ENCODE data around the gene TMEM132D.
"Not testable (repeated sequence)": the region's sequence is repeated elsewhere in the genome, so short reads cannot be mapped to it uniquely, and the experiment has no call there.

Gene TMEM132D

GRCh38 chr12:129911428-129912049 lies 7.7 kb upstream of the TMEM132D start:
- peak; percentile 35 for DNase-seq (ENCODE audit: low read depth)
- TF ChIP-seq, protein P1, sequence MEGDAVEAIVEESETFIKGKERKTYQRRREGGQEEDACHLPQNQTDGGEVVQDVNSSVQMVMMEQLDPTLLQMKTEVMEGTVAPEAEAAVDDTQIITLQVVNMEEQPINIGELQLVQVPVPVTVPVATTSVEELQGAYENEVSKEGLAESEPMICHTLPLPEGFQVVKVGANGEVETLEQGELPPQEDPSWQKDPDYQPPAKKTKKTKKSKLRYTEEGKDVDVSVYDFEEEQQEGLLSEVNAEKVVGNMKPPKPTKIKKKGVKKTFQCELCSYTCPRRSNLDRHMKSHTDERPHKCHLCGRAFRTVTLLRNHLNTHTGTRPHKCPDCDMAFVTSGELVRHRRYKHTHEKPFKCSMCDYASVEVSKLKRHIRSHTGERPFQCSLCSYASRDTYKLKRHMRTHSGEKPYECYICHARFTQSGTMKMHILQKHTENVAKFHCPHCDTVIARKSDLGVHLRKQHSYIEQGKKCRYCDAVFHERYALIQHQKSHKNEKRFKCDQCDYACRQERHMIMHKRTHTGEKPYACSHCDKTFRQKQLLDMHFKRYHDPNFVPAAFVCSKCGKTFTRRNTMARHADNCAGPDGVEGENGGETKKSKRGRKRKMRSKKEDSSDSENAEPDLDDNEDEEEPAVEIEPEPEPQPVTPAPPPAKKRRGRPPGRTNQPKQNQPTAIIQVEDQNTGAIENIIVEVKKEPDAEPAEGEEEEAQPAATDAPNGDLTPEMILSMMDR (conservative IDR thresholded peaks at IDR 0.05; ENCODE audit: low read depth, low read length): peak; percentile 96

DNA sequence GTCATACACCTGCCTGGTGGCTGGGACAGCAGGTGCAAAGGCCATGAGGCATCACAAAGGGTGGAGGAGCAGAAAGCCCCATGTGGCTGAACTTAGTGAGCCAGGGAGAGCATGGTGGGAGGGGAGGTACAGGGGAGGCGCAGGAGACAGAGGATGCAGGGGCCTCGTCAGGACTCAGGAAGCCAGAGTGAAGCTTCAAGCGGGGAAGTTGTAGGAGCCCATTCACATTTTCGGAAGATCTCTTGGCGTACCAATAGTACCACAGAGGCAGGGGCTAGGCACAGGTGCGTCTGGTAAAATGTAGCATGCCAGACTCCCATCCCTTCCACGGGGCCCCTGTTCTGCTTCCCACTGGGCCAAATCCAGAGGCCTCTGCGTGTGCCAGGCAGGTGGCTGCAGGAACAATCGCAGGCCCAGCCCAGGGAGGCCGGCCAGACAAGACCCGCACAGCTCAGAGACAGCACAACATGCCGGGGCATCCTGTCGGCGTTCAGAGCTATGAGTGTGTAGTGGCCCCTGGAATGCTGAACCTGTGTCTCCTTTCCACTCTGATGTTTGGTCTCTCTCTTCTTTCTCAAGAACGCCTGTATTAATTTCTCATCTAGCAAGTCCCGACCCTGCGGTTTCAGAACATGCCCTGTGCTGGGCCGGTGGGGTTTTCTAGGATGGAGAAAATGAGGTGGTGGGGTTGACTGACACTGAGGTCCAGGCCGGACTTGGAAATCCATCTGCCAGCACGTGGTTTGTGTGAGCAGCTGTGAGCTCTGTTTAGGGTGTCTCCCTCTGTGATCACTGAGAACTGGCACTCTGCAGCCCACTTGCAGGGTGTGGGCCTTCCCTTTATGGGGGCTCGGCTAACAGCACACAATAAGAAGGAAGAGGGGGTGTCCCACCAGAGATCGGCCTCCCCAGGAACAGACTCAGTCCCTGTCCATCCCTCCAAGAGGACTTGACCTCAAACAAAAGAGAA lies 5.5 kb upstream of the TMEM132D start:
- DNase-seq (ENCODE audit: low read depth): no peak
- TF ChIP-seq, protein P1 (conservative IDR thresholded peaks at IDR 0.05; ENCODE audit: low read depth, low read length): no peak

More at GRCh38 chr12:129911428-129912049, 7.7 kb upstream of the TMEM132D start:
- no peak overlapping the region for H3K4me3 ChIP-seq (ENCODE audit: low read length)

DNA sequence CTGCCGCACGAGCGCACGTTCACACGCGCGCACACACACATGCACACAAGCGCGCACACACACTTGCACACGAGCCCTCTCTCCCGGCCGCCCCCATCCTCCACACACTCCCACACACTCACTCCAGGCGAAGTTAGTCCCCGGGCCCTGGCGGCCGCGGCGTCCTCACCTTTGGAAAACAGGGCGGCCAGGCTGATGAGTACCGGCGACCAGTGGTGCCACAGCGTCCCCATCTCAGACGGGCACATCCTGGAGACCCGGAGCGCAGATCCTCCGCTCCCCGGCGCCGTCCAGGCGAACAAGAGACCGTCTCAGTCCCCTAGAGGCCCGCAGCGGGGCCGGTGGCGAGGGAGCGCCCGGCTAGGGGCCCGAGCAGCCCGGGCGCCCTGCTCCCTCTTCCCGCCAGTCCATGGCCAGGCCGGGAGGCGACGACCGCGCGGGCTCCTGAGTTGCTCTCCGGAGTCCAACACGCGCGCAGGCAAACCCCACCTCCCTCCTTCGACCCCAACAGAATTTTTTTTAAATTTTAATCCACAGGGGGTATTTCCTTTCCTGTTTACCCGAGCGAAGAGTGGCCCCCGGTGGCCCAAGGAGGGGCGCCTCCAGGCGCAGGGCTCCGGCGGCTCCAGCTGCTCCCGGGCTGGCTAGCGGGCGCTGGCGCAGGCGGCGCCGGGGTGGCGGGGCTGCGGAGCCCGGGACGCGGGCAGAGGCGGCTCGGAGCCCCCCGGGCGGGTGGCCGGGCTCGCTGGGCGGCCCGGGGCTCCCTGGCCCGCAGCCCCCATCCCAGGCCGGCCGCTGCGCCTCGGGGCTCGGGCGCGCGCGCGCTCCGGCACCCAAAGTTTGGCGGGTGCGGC lies 506 bp downstream of the TMEM132D start:
- DNase-seq (ENCODE audit: low read depth): no peak
- H3K4me3 ChIP-seq (ENCODE audit: low read length): peak overlapping the region; percentile 53
- TF ChIP-seq, protein P1 (conservative IDR thresholded peaks at IDR 0.05; ENCODE audit: low read depth, low read length): no peak

More for the DNA sequence above, 5.5 kb upstream of the TMEM132D start:
- H3K4me3 ChIP-seq (ENCODE audit: low read length): no peak overlapping the region

- TF ChIP-seq, protein P1 (conservative IDR thresholded peaks at IDR 0.05; ENCODE audit: low read depth, low read length): no peak
- DNase-seq (ENCODE audit: low read depth): no peak
- H3K4me3 ChIP-seq (ENCODE audit: low read length): peak overlapping the region; percentile 53
Observed at GRCh38 chr12:129902371-129903091, 1.3 kb downstream of the TMEM132D start.

DNA sequence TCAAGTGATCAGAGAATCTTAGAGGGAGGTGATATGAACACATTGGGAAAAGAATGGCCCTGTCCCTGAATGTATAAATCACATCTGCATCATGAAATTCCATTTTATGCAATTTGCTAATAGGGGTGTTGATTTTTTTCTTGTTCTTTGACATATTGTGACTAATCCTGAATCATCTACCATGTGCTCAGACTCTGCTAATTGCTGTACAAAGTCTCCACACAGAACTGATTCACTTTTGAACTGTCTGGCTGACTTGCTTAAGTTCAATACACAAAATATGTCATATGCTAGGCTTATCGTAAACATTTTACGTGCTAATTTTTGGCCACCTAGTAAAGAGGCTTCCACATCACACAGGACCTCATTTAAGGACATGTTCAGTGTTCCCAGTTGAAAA lies 2.6 kb downstream of the TMEM132D start:
- TF ChIP-seq, protein P1 (conservative IDR thresholded peaks at IDR 0.05; ENCODE audit: low read depth, low read length): no peak
- peak; percentile 71 for DNase-seq (ENCODE audit: low read depth)
- peak overlapping the region; percentile 16 for H3K4me3 ChIP-seq (ENCODE audit: low read length)

- no peak for DNase-seq (ENCODE audit: low read depth)
- TF ChIP-seq, protein P1 (conservative IDR thresholded peaks at IDR 0.05; ENCODE audit: low read depth, low read length): no peak
- no peak overlapping the region for H3K4me3 ChIP-seq (ENCODE audit: low read length)
Observed at GRCh38 chr12:129900306-129900705, 3.5 kb downstream of the TMEM132D start.

GRCh38 chr12:129899045-129899444 lies 4.8 kb downstream of the TMEM132D start:
- not testable (repeated sequence) for H3K4me3 ChIP-seq (ENCODE audit: low read length); DNase-seq (ENCODE audit: low read depth)

All from retinal pigment epithelial cell (primary cell).